ENCODE measurements around the gene BAG1. TPM values are rescaled to one million over a fixed set of nuclear protein-coding genes. Genes with fewer than 3 reads are reported as not detected.
A peak's percentile ranks its signal among the peaks of the same experiment; 100 is the strongest.

Gene BAG1
- total and polyA plus RNA-seq, 2 experiments from 2014 or later = 44.7 to 55.4 TPM

- TF ChIP-seq ZNF462 (CRISPR knock-in tag; IDR thresholded peaks at IDR 0.05) (no peak), REST (IDR thresholded peaks at IDR 0.05; ENCODE audit: unreplicated experiment) (no peak)
Observed at GRCh38 chr9:33291901-33292300, 27.4 kb upstream of the BAG1 start (continued).

DNA sequence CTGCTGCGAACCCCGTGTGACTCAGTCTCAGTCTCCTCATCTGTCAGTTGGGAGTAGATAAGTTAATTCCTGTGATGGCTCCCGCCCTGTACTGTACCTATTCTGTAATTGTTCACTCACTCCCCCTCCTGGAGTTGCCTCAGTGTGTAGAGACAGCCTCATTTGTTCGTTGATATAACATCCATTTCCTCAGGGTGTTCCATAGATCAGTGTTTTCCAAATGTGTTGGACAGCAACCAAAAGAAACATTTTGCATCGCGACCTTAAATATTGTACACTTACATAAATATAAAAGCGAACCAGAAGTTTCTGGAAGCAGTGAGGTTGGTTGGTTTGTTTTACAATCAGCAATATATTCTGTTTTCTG is 26.5 kb upstream of the BAG1 start:
- Histone ChIP-seq H3K36me3 (ENCODE audit: insufficient read depth) (peaks cover 6% of the 10 kb centered on the region; the same call in 1 of the 2 replicates), H3K9me2 (ENCODE audit: insufficient read depth) (no peaks in the 10 kb centered on the region), H4K20me1 (replicated peaks; ENCODE audit: insufficient read depth) (no peaks in the 10 kb centered on the region; the same call in 1 of the 2 replicates), H2AFZ (peak overlapping the region; percentile 87), H3K4me2 (peak overlapping the region; percentile 83), H3K27me3 (ENCODE audit: insufficient read depth) (no peaks in the 10 kb centered on the region), H3F3A (replicated peaks; ENCODE audit: low read depth) (no peaks in the 10 kb centered on the region), H3K27ac (ENCODE audit: low read depth) (peak overlapping the region; percentile 47; the same call in 1 of the 2 replicates), H3K4me1 (ENCODE audit: insufficient read depth) (0 out of 2 replicates have a peak, but pooled peaks cover 5% of the 10 kb centered on the region), H3K79me2 (replicated peaks; ENCODE audit: insufficient read depth) (peaks cover 52% of the 10 kb centered on the region), H3K4me3 (peak overlapping the region; percentile 83)
- ATAC-seq = no peak
- Mint-ChIP-seq H3K27ac (peak overlapping the region; percentile 100), H3K27me3 (ENCODE audit: insufficient read depth, low read depth, poor library complexity) (peaks cover 7% of the 10 kb centered on the region), H3K36me3 (ENCODE audit: low read depth) (peaks cover 19% of the 10 kb centered on the region), H3K4me3 (peak overlapping the region; percentile 100), H3K9me3 (no peaks in the 10 kb centered on the region; the same call in 2 of the 3 replicates), H3K4me1 (peaks cover 13% of the 10 kb centered on the region)
- no peak for DNase-seq (ENCODE audit: low spot score)
- no peak for TF ChIP-seq REST (IDR thresholded peaks at IDR 0.05; ENCODE audit: unreplicated experiment)
- no peak for TF ChIP-seq JUNB (IDR thresholded peaks at IDR 0.05; ENCODE audit: unreplicated experiment)
- TF ChIP-seq ZNF331 (CRISPR knock-in tag; IDR thresholded peaks at IDR 0.05; ENCODE audit: low read depth) = no peak
- TF ChIP-seq STAT1 (IDR thresholded peaks at IDR 0.05; ENCODE audit: unreplicated experiment) = no peak
